ENCODE results near the gene LIN37. TPM values are rescaled to one million over a fixed set of nuclear protein-coding genes. Genes with fewer than 3 reads are reported as not detected.

LIN37 gene
- total RNA-seq, 1 experiment from 2014 or later, result 10.1 TPM

DNA sequence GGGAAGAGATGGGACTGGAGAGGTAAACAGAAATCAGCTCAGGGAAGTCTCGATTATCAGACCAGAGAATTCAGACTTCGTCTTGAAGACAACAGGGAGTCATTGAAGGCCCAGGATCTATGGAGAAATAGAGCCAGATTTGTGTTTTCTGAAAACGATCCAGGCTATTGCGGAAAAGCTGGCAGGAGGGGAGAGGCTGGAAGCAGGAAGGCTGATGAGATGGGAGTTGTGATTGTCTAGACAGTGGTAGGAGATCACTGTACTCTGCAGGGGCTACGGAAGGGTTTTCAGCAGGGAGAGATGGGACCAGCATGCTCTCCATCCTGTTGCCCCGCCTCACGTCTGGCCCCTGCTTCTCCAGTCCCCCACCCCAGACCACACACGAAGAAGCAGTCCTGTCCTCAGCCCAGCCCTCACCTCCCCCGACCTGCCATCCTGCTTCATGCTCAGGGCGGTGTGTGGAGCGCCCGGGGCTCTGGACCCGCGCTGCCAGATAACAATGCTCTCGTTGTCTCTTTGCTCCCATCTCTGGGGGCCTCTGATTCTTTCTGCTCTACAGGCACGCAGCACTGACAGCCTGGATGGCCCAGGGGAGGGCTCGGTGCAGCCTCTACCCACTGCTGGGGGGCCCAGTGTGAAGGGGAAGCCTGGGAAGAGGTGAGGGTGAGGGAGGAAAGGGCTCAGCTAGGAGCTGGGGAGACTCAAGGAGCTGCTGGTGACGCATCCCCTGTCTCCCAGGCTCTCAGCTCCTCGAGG is 28.9 kb downstream of the LIN37 start:
- Histone ChIP-seq H3K27me3 (ENCODE audit: insufficient read depth, low read length) (no peaks in the 10 kb centered on the region), H3K9ac (ENCODE audit: low read length) (no peak overlapping the region)
- no TSS peak for BruUV-seq (replicated peaks)

More for the DNA sequence above, 28.9 kb downstream of the LIN37 start:
- Histone ChIP-seq H3K79me2 (ENCODE audit: insufficient read depth, low read length) (0 out of 2 replicates have a peak, but pooled peaks cover 3% of the 10 kb centered on the region), H4K20me1 (ENCODE audit: insufficient read depth) (no peaks in the 10 kb centered on the region), H3K9me3 (ENCODE audit: control insufficient read depth in 1 of 2, insufficient read depth in 1 of 2, low read depth in 1 of 2, low read length in 2 of 2) (no peaks in the 10 kb centered on the region), H3K4me1 (ENCODE audit: control insufficient read depth in 1 of 2, insufficient read depth in 2 of 2, low read length in 2 of 2) (peaks cover 9 to 16% of the 10 kb centered on the region in 2 experiments; a peak in 3 of 4 replicates), H2AFZ (ENCODE audit: low read depth, low read length, poor library complexity, severe bottlenecking) (no peak overlapping the region), H3K4me2 (ENCODE audit: low read length) (no peak overlapping the region), H3K27ac (ENCODE audit: low read depth, low read length) (no peak overlapping the region), H3K36me3 (ENCODE audit: control insufficient read depth in 1 of 2, insufficient read depth in 2 of 2, low read length in 2 of 2) (peaks cover 0 to 4% of the 10 kb centered on the region in 2 experiments; a peak in 2 of 4 replicates), H3K4me3 (replicated peaks in 1 of 2; ENCODE audit: low read depth in 1 of 2, low read length in 2 of 2) (no peak overlapping the region), H3K9me2 (ENCODE audit: insufficient read depth) (no peaks in the 10 kb centered on the region)
- TF ChIP-seq YY1 (IDR thresholded peaks at IDR 0.05; ENCODE audit: extremely low read depth, insufficient replicate concordance, low read depth, low read length) (no peak), SIN3A (IDR thresholded peaks at IDR 0.05; ENCODE audit: low read depth) (no peak), JUND (IDR thresholded peaks at IDR 0.05) (no peak), TCF7L2 (IDR thresholded peaks at IDR 0.05; ENCODE audit: borderline replicate concordance, extremely low read depth, insufficient read depth, insufficient read length) (no peak), POLR2A (IDR thresholded peaks at IDR 0.05; ENCODE audit: borderline replicate concordance, extremely low read depth, insufficient read depth, insufficient read length) (no peak), FOSL1 (IDR thresholded peaks at IDR 0.05; ENCODE audit: low read depth) (no peak), SP1 (IDR thresholded peaks at IDR 0.05; ENCODE audit: low read depth) (no peak), EZH2 (IDR thresholded peaks at IDR 0.05) (no peak)
- TF ChIP-seq, protein P1, sequence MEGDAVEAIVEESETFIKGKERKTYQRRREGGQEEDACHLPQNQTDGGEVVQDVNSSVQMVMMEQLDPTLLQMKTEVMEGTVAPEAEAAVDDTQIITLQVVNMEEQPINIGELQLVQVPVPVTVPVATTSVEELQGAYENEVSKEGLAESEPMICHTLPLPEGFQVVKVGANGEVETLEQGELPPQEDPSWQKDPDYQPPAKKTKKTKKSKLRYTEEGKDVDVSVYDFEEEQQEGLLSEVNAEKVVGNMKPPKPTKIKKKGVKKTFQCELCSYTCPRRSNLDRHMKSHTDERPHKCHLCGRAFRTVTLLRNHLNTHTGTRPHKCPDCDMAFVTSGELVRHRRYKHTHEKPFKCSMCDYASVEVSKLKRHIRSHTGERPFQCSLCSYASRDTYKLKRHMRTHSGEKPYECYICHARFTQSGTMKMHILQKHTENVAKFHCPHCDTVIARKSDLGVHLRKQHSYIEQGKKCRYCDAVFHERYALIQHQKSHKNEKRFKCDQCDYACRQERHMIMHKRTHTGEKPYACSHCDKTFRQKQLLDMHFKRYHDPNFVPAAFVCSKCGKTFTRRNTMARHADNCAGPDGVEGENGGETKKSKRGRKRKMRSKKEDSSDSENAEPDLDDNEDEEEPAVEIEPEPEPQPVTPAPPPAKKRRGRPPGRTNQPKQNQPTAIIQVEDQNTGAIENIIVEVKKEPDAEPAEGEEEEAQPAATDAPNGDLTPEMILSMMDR (IDR thresholded peaks at IDR 0.05 in 2 of 3, conservative IDR thresholded peaks at IDR 0.05 in 1 of 3; ENCODE audit: borderline replicate concordance in 1 of 3, insufficient read depth in 1 of 3, low read depth in 2 of 3, low read length in 2 of 3), result no peak
- TF ChIP-seq, protein P2, sequence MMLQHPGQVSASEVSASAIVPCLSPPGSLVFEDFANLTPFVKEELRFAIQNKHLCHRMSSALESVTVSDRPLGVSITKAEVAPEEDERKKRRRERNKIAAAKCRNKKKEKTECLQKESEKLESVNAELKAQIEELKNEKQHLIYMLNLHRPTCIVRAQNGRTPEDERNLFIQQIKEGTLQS (IDR thresholded peaks at IDR 0.05), result no peak
- ATAC-seq, result no peak
- POLR2A ChIA-PET, result no interaction called here
- intact Hi-C loops (cut with micrococcal nuclease), result no loop called here
- DNase-seq (ENCODE audit: low read depth, low spot score), result no peak
- CTCF ChIA-PET, result no interaction called here
- RAD21 ChIA-PET (ENCODE audit: low non-redundant PET in 1 of 2, low total read pairs in 2 of 2, uncharacterized antibody in 2 of 2, unreplicated experiment in 2 of 2), result no interaction called here

Measured in HCT116 (cell line).